HG03139 (cell line): ENCODE measurements around the gene ZBTB16.
"Not testable (repeated sequence)": the region's sequence is repeated elsewhere in the genome, so short reads cannot be mapped to it uniquely, and the experiment has no call there.

Experiments
- ATAC-seq: cut with Tn5 transposase; IDR thresholded peaks from one replicate; pipeline ENCODE4 v1.9.1; 2021; ENCODE audit not compliant: unreplicated experiment

The ZBTB16 gene

DNA sequence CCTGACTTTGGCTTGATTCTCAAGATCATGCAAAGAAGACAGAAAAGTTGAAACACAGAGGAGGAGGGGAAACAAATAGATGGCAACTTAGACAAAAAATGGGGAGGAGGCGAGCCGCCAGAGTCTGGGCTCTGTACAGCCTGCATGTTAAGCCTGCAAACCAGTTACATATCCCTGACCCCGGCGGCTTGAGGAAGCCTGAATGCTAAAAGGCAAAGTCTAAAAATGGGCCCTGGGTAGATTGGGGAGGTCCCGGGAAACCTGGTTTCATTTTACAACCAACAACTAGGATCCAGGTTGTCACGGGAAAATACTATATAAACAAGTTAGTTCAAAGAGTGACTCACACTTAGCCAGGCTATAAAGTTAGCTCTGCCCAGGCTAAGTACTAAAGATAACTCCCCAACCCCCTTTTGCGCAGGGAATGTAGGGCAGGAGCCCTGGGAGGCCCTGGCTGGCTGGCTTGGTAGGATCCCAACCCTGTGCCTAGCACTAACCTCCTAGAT, 18.8 kb upstream of the ZBTB16 start:
- no peak for ATAC-seq

DNA sequence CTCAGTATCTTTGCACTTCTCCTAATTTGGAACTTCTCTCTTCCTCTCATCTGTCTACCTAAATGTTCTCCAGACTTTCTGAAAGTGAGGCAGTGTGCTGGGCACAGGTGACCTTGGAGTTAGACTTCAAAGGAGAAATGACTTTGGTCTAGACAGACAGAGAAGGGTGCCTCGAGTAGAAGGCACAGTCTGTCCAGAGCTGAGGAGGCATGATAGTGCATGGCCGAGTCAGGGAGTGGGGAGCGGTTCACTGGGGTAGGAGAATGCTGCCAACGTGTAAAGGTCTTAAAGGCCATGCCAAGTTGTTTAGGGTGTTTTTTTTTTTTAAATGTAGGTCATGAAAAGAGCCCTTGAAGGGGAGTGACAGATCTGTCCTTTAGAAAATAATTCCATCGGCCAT, 17.3 kb upstream of the ZBTB16 start:
- no peak for ATAC-seq

- no peak for ATAC-seq
Observed at GRCh38 chr11:114044042-114044871, 15.3 kb upstream of the ZBTB16 start.

DNA sequence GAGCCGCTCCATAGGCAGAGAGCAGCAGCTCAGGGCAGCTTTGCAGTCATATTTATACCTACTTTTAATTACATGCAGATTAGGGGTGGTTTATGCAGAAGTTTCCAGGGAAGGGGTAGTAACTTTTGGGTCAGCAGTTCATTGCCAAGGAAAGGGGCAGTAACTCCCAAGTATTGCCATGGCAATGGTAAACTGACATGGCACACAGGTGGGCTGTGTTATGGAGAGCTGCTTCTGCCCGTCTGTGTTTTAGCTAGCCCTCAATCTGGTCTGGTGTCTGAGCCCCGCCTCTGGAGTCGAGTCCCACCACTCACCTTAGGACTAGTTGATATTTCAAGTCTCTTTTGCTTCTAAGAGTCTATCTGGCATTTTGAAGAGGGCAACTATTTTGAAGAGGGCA, 12.2 kb upstream of the ZBTB16 start:
- no peak for ATAC-seq

- no peak for ATAC-seq
Observed at GRCh38 chr11:114049050-114049449, 10.5 kb upstream of the ZBTB16 start.

DNA sequence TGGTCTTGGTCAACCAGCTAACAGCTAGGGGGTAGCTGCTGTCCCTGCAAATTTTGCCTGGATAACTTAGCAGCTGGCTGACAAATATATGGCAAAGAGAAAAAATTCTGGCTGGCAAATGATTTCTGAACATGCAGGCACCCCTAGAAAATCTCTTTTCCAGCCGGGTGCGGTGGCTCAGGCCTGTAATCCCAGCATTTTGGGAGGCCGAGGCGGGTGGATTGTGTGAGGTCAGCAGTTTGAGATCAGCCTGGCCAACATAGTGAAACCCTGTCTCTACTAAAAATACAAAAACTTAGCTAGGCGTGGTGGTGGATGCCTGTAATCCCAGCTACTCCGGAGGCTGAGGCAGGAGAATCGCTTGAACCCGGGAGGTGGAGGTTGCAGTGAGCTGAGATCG, 9.7 kb upstream of the ZBTB16 start:
- ATAC-seq, result not testable (repeated sequence)

DNA sequence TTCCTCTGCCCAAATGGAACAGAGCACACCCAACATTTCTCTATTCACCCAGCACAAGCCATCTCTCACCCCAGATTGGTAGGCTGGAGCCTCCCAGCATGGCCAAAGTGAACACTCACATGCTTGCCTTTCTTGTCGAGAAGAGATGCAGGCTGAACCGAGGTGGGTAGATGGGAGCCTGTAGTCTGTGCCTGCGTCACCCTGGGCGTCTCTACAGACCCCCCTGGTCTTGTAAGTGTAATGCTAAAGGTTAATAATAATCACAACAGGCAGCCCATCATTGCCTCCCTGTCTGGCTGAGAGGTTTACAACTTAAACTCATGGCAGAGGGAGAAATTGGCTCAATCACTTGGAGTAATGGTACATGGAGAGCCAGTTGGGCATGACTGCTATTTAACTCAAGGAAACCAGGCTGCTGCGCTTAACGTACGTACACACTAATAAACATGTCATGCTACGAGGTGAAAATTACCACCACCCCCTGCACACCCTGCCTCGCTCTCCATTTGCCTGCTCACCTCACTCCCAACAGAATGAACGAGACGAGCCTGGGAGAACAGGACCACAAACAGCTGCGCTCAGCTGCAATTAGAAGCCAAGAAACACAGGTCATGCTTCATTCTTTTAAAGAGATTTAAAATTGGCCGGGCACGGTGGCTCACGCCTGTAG, 9.1 kb upstream of the ZBTB16 start:
- no peak for ATAC-seq

- ATAC-seq, result no peak
Observed at GRCh38 chr11:114051558-114051957, 8.0 kb upstream of the ZBTB16 start.

DNA sequence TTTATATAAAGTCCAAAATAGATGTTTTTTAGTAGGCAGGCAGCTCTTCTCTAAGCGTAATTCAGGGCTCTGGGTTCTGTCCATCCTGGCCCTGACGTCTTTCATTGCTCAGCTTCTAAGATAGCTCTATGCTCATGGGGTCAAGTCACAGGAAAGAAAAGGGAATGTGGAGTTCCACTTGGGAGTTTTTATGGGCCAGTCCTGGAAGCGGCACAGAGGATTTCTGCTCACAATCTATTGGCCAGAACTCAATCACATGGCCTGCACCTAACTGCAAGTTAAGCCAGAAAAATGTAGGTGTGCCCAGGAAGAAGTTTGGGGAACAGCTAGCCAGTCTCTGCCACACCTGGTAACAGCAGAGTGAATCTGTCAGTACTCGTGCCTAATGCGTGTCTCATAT, 7.4 kb upstream of the ZBTB16 start:
- no peak for ATAC-seq

DNA sequence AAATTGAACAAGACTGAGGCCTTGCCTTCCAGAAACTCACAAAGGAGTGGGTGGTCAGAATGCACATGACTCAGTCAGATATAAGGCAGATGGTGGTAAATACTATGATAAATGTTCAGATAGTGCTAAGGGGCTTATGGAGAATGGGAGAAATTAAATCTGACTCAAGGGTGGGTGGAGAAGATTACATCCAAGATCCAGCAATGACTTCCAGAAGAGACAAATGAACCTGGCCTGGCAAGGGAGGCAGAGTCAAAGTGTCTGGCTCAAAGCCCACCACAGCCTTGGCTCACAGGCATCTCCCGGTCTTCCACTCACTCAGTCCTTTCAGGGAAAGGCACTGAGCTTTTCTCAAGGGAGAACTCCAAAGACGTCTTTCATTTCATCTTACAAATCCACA, 6.1 kb upstream of the ZBTB16 start:
- ATAC-seq, result no peak

DNA sequence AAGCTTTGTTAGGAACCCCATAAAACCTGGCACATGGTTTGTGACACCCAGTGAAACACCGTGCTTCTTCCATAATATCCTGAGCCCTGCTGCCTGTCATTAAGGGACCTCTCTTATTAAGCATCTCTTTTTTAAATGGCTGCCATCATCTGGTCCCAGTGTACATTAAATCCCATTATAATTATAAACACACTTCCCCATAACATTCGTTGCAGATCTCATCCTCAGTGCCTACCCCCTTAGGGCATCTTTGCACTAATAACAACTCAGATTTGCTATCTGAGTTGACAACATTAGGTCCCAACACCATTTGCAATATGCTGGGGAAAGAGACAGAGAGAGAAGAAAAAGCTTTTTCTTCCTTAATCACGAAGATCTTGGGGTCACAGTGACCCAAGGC, 4.7 kb upstream of the ZBTB16 start:
- ATAC-seq, result no peak

GRCh38 chr11:114056409-114056808, 3.1 kb upstream of the ZBTB16 start:
- ATAC-seq, result no peak

DNA sequence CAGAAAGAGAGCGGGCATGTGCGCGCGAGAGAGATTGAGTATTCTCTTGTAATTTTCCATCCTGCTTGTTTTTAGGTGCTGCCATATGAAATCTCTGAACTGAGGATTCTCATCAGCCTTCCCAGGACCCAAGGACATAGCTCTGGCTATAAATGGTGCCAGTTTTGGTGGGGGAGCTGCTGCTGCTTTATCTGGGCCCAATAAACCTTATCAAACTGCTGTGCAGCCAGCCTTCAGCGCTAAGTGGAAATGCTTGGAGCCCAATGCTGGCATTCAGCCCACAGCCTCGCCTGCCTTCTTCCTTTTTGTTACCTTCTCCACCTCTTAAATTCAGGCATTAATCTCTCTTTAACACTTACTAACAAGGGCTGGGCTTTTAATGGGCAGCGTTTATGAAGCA, 2.4 kb upstream of the ZBTB16 start:
- ATAC-seq, result no peak

GRCh38 chr11:114057605-114058004, 1.9 kb upstream of the ZBTB16 start:
- no peak for ATAC-seq

- ATAC-seq, result no peak
Observed at GRCh38 chr11:114058026-114058706, 1.3 kb upstream of the ZBTB16 start.

DNA sequence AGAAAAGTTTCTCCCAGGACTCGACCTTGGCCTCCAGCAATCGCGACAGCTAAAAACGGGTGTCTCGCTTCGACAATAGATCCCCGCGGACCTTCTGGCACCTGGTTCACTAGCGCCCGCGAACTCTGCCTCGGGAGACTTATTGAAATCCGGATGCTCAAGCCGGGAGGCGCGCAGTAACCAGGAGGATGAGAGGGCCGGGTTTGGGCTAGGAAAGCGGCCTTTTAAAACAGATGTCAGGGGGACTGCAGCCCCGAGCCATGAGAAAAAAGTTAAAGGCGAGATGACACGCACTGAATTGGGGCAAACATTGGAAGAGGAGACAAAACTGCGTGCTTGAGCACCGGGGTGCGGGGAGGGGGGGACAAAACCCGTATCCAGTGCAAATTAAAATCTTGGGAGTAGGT, 637 bp upstream of the ZBTB16 start:
- ATAC-seq, result no peak

- no peak for ATAC-seq
Observed at GRCh38 chr11:114059984-114060391, 477 bp downstream of the ZBTB16 start.

DNA sequence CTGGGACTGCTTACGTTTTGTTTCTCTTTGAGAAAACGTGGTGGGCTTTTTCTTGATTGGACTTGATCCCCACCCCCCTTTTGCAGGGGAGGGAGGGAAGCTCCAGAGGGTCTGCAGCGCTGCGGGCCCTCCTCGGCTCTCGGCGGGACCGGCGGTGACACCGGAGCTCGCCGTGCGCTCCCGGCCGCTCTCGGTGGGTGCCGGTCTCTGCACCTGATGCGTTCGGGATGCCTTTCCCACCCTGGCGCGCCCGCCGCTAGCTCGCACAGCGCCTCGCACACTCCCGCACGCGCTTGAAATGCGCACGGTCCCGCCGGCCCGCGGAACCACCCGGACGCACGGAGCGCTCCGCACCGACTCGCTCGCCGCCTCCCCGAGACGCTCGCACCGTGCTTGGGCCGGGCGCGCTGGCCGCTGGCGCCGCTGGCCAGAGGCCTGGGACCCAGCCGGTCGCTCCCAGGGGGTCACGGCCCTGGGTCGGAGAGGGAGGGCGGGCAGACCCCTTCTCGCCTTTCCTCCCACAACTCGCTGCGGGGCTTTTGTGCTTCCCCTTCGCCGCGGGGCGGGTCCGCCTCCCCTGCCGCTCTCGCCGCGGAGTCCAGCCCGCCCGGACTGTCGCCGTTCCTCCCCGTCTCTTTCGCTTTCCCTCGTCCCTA, 1.0 kb downstream of the ZBTB16 start:
- no peak for ATAC-seq

GRCh38 chr11:114061048-114061680, 1.7 kb downstream of the ZBTB16 start:
- no peak for ATAC-seq

GRCh38 chr11:114061681-114062049, 2.2 kb downstream of the ZBTB16 start:
- no peak for ATAC-seq

- ATAC-seq, result no peak
Observed at GRCh38 chr11:114062272-114062671, 2.8 kb downstream of the ZBTB16 start.
